Amniotic stem cell (primary cell): ENCODE measurements around the gene NELFA.

Experiments
- DNase-seq: peaks from one replicate; lab custom pipeline; 2025; lab: John Stamatoyannopoulos, UW

The NELFA gene

DNA sequence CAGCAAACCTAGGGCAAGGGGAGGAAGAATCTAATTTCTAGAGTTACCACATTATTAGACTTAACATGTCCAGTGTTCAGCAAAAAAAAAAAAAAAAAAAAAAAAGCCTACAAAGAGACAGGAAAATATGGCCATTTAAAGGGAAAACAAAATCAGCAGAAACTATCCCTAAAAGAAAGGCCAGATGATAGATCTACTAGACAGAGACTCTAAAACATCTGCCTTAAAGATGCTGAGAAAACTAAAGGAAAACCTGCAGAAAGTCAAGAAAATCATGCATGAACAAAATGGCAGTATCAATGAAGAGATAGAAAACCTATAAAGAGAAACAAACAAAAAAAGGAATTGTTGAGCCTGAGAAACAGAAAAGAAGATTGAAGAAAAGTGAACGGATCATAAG, 43.8 kb downstream of the NELFA start:
- DNase-seq = no peak

GRCh38 chr4:1964443-1964842, 44.3 kb downstream of the NELFA start:
- no peak for DNase-seq

DNA sequence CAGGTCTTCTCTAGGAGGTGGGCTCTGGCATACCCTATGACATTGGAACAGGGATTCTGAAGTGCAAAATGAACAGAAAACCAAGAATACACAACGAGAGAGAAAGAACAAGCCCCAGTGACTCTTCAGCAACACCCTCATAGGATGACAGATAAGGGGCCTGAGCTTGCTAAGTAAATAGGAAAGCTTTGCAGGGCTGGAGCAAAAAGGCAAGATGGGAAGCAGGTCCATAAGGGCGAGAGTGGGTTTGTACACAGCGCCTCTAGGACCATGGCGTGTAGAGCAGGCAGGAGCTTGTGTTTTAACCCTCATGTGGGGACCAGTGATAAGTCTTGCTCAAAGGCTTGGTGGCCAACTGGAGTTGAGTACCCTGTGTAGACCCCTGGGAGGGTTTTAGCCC, 45.8 kb downstream of the NELFA start:
- DNase-seq = no peak

DNA sequence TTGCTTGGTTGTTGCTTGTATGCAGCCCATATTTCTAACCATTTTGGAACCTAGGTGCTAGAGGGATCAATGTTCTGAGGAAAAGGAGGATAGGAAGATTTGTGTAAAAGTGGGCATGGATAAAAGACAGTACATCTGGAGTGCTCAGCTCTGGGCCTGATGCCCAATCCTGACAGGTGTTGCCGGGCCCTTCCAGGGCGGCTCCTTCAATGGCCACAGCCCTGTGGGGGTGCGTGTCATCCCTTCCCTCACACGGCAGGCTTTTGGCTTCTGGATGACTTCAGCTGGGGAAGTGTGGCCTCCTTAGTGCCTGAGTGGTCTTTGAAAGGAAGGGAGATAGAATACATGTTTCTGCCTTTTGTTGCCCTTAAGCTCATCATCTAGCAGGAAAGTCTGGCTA, 47.2 kb downstream of the NELFA start:
- no peak for DNase-seq

DNA sequence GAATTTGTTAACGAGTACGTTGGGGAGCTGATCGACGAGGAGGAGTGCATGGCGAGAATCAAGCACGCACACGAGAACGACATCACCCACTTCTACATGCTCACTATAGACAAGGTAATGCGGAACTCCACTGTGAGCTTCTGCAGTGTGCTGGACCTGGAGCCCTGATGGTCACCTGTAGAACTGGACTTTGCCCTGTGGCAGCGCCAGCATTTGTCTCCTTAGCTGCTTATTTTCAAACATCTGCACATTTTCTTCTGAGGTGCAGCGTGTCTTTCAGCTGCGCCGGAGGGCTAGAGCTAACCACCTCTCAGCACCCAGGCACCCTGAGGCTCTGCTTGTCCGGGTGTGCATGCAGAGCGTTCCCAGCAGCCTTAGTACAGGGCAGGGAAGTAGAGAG, 47.7 kb downstream of the NELFA start:
- no peak for DNase-seq

GRCh38 chr4:1960170-1960825, 48.5 kb downstream of the NELFA start:
- no peak for DNase-seq

- DNase-seq = no peak
Observed at GRCh38 chr4:1959104-1959384, 49.7 kb downstream of the NELFA start.

DNA sequence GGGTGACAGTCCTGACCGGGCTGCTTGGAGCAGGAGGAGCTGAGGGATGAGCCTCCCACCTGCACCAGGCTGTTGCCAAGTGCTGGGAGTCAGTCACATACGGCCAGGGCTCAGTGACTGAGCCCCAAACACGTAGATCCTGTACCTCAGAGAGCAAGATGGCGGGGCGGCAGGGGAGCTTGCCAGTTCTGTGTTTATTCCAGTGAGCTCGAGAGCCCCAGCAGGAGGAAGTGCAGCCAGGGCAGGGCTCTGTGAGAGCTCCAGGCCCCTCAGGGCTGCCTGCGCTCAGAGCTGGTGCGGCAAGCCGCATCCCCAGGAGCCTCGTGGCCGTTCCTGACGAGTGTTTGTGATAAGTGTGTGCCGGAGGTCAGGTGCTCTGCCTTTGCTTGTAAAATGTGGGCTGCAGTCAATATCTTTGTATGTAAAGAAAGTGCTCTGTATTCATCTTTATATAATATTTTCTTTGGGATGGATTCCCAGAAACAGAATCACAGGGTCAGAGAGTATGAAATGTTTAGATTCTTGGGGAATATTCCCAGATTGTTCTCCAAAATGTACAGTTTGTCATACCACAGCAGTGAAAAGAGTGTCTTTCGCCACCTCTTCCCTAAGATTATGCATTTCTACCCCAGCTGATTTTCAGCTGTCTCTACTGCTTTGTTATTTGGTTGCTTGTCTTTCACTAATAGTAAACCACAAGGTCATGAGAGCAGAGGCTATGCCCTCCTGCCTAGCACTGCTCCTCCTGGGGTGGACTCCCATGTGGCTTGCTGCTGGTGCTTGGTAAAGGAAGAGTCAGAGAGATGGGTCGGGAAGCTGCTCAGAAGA, 50.3 kb downstream of the NELFA start:
- no peak for DNase-seq

DNA sequence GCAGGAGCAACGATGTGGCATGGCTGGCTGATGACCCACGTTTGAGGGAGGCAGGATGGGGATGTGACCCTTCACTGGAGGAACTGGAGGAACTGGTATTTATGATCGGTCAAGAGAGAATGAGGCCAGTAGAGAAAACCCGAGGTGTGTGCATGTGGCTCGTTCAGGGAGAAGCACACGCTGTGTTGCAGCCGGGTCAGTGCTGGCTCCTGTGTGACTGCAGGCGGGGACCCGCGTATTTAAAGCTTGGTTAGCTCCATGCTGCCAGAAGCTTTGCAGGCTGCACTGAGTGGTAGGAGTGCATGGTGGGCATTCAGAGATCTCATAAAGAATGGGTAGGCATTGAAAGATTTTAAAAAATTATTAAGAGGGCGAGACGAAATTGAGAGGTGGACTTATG, 52.1 kb downstream of the NELFA start:
- DNase-seq = no peak

- no peak for DNase-seq
Observed at GRCh38 chr4:1953335-1953734, 55.4 kb downstream of the NELFA start.

DNA sequence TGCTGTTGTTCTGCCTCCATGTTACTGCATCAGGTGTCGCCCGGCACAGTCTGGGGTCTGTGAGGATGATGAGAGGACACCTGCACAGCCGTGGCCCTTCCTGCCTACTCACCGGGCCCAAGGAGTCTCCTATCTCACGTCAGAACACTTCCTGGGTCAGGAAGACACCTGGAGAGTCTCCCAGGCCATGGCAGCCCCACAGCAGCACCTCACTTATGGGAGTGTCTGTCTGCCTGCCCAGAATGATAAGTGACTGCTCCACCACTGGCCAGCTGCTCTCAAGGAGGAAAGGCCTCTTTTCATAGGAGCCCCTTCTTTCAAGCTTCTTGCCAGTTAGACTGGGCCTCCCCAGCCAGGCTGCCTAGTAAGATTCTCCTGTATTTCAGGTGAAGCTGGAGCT, 56.1 kb downstream of the NELFA start:
- no peak for DNase-seq

GRCh38 chr4:1952058-1952700, 56.6 kb downstream of the NELFA start:
- no peak for DNase-seq

DNA sequence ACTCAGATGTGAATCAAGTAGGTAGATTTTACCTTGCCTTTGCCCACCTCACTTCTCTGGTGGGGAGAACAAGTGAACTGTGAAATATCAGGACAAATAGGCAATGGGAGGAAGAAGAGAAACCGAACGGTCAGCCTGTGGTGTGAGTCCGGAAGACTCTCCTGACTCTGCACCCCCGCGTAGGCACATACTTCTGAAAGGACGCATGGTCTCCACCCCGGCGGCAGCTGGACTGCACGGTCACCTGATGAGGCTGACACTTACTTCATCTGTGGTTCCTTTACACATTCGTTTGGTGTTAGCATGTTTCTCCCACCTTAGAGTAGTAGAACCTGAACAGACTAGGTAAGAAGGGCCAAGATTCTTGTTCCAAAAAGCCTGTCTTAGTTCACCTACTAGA, 58.4 kb downstream of the NELFA start:
- DNase-seq = no peak

GRCh38 chr4:1948892-1949436, 59.8 kb downstream of the NELFA start:
- DNase-seq = no peak

GRCh38 chr4:1948232-1948631, 60.5 kb downstream of the NELFA start:
- DNase-seq = no peak

DNA sequence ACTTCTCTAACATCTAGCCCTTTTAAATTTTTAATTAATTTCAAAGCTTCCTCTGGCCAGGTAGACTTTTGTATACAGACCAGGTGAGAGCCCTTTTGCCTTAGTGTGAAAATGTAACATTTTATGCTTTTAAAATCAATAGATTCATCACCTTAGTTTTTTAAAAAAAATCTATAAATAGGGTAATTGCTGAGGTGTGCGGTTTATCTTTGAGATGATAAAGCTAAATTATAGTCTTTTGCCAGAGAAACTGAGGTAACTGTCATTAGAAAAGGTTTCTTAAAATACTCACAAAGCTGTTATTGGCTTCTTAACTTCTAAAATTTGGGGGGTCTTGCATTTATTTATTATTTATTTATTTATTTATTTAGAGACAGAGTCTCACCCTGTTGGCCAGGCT, 62.9 kb downstream of the NELFA start:
- DNase-seq = no peak

- no peak for DNase-seq
Observed at GRCh38 chr4:1945124-1945895, 63.5 kb downstream of the NELFA start.

GRCh38 chr4:1943928-1944327, 64.8 kb downstream of the NELFA start:
- DNase-seq = no peak

GRCh38 chr4:1940566-1940965, 68.2 kb downstream of the NELFA start:
- no peak for DNase-seq

GRCh38 chr4:1939664-1940509, 68.9 kb downstream of the NELFA start:
- peak; percentile 69 for DNase-seq

GRCh38 chr4:1938027-1938426, 70.7 kb downstream of the NELFA start:
- no peak for DNase-seq
